Raji (cell line): ENCODE data around the gene JUP.

Source experiments
- POLR2A ChIP-seq: IDR thresholded peaks from 2 replicates; pipeline ENCODE4 v1.6.1; 2011; ENCODE audit warnings: low read depth, low read length, control low read depth; ENCODE audit not compliant: insufficient read depth

JUP gene

GRCh38 chr17:41786227-41787020, at the start of gene JUP:
Gene JUP (minus strand): TSS chr17:41786711. CDS start chr17:41771854, 14,857 bp downstream.
- TF ChIP-seq POLR2A, result no peak

GRCh38 chr17:41835800-41836549, 49.5 kb upstream of the JUP start, which contains the start of gene NT5C3B:
Gene NT5C3B (minus strand): TSS chr17:41836232. CDS start chr17:41836193, 39 bp downstream.
- TF ChIP-seq POLR2A, result peak; percentile 56

- TF ChIP-seq POLR2A, result no peak
Measured at GRCh38 chr17:41835214-41835799, 48.8 kb upstream of the JUP start.

GRCh38 chr17:41825175-41825845, 38.8 kb upstream of the JUP start:
- no peak for TF ChIP-seq POLR2A

GRCh38 chr17:41824086-41824485, 37.6 kb upstream of the JUP start:
- no peak for TF ChIP-seq POLR2A

- TF ChIP-seq POLR2A, result no peak
Measured at GRCh38 chr17:41823580-41823979, 37.1 kb upstream of the JUP start.

GRCh38 chr17:41823141-41823524, 36.6 kb upstream of the JUP start:
- no peak for TF ChIP-seq POLR2A

- no peak for TF ChIP-seq POLR2A
Measured at GRCh38 chr17:41822216-41823140, 36.0 kb upstream of the JUP start.

- no peak for TF ChIP-seq POLR2A
Measured at GRCh38 chr17:41821776-41822175, 35.3 kb upstream of the JUP start.

- no peak for TF ChIP-seq POLR2A
Measured at GRCh38 chr17:41818024-41818423, 31.5 kb upstream of the JUP start.

GRCh38 chr17:41816637-41817320, 30.3 kb upstream of the JUP start:
- TF ChIP-seq POLR2A, result no peak

GRCh38 chr17:41814195-41814594, 27.7 kb upstream of the JUP start:
- no peak for TF ChIP-seq POLR2A

- no peak for TF ChIP-seq POLR2A
Measured at GRCh38 chr17:41813699-41814124, 27.2 kb upstream of the JUP start.
